Ovary (tissue), 3 donors: ENCODE data around the gene CGNL1.

Experiments used
- POLR2A ChIP-seq: fragments of 450-650 bp; IDR thresholded peaks from one replicate; pipeline ENCODE4 v1.6.1; 2017; ENCODE audit warnings: antibody characterized with exemption, mild to moderate bottlenecking, moderate library complexity
- TF ChIP-seq, protein P1 (sequence below), 3 donors: fragments of 450-650 bp in 2 of 3; fragments of 200-600 bp in 1 of 3; IDR thresholded peaks; one replicate each; pipeline versions ENCODE4 v1.5.1 to v1.8.0; 2016 to 2022; ENCODE audit warnings: antibody characterized with exemption in 3 of 3, mild to moderate bottlenecking in 1 of 3
- donor health status: DM: no; HTN: no; CAD: no.

DNA sequence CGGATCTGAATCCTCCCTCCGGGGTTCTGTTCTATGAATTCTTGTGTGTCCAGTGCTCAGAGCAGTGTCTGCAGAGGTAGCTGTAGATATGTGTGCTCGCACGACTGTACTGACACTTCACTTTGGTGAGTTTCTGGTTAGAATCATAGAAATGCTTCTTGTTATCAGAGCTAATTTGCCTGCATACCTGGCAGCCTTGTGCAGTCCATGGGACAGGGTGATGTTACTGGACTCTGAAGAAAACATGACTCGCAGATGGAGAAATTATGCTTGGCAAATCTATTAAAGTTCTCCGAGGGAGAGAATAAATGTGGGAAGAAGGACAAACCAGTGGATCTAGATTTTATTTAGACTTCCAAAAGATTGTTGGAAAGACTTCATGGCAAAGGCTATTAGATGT, 12.2 kb downstream of the CGNL1 start:
- TF ChIP-seq, protein P1, sequence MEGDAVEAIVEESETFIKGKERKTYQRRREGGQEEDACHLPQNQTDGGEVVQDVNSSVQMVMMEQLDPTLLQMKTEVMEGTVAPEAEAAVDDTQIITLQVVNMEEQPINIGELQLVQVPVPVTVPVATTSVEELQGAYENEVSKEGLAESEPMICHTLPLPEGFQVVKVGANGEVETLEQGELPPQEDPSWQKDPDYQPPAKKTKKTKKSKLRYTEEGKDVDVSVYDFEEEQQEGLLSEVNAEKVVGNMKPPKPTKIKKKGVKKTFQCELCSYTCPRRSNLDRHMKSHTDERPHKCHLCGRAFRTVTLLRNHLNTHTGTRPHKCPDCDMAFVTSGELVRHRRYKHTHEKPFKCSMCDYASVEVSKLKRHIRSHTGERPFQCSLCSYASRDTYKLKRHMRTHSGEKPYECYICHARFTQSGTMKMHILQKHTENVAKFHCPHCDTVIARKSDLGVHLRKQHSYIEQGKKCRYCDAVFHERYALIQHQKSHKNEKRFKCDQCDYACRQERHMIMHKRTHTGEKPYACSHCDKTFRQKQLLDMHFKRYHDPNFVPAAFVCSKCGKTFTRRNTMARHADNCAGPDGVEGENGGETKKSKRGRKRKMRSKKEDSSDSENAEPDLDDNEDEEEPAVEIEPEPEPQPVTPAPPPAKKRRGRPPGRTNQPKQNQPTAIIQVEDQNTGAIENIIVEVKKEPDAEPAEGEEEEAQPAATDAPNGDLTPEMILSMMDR (IDR thresholded peaks at IDR 0.05): no peak
- TF ChIP-seq POLR2A: no peak
